Measurements from ENCODE around the gene GRK6. TPM values are rescaled to one million over a fixed set of nuclear protein-coding genes. Genes with fewer than 3 reads are reported as not detected.

Gene GRK6
- polyA plus RNA-seq, 1 of the 3 experiments (the other 2 are of a cell fraction), result 39.5 TPM

- Histone ChIP-seq H3K9me3 (no peaks in the 10 kb centered on the region), H2AFZ (ENCODE audit: low read depth) (no peak overlapping the region), H3K27ac (ENCODE audit: low read depth in 2 of 2, low read length in 1 of 2) (peak overlapping the region; percentile 61 to 91; a peak in 3 of 4 replicates), H3K36me3 (replicated peaks in 1 of 2; ENCODE audit: control insufficient read depth in 1 of 2, insufficient read depth in 2 of 2, low read length in 1 of 2) (peaks cover 13 to 22% of the 10 kb centered on the region in 2 experiments), H3K79me2 (ENCODE audit: insufficient read depth) (peaks cover 3% of the 10 kb centered on the region; the same call in 1 of the 2 replicates), H4K20me1 (ENCODE audit: insufficient read depth) (peaks cover 49% of the 10 kb centered on the region), H3K4me2 (peak overlapping the region; percentile 74; the same call in 1 of the 2 replicates), H3K9ac (no peak overlapping the region), H3K4me3 (ENCODE audit: low read depth in 2 of 2, low read length in 1 of 2) (peak overlapping the region; percentile 47 to 48; a peak in 2 of 4 replicates), H3F3A (replicated peaks; ENCODE audit: insufficient read depth) (peaks cover 33% of the 10 kb centered on the region), H3K4me1 (ENCODE audit: control insufficient read depth in 1 of 2, insufficient read depth in 2 of 2, low read depth in 1 of 2, low read length in 1 of 2) (peaks cover 19 to 83% of the 10 kb centered on the region in 2 experiments), H3K9me2 (no peaks in the 10 kb centered on the region), H3K27me3 (ENCODE audit: insufficient read depth) (no peaks in the 10 kb centered on the region)
- ChIA-PET CTCF (interaction anchor here (0.7 to 15.5 kb wide), 28 partner anchors 8 to 145 kb away, joined by 3 to 375 read pairs (median 6); partner anchors contain the start of genes DBN1, F12, GRK6 and PDLIM7), POLR2A (interaction anchor here (1.1 to 4.9 kb wide), 7 partner anchors 10 to 64 kb away, joined by 3 to 72 read pairs (median 7); no protein-coding TSS in a partner anchor)
- TF ChIP-seq FOXJ3 (CRISPR knock-in tag; IDR thresholded peaks at IDR 0.05) (no peak), FOXM1 (IDR thresholded peaks at IDR 0.05; ENCODE audit: low read depth) (no peak), EZH2phosphoT487 (IDR thresholded peaks at IDR 0.05; ENCODE audit: borderline replicate concordance, low read depth) (no peak), CTCF (IDR thresholded peaks at IDR 0.05) (no peak), TEAD4 (IDR thresholded peaks at IDR 0.05; ENCODE audit: borderline replicate concordance, insufficient read depth) (no peak), MEF2A (IDR thresholded peaks at IDR 0.05; ENCODE audit: borderline replicate concordance, low read depth) (no peak), FOSL2 (IDR thresholded peaks at IDR 0.05; ENCODE audit: borderline replicate concordance, low read depth) (no peak), GABPA (IDR thresholded peaks at IDR 0.05; ENCODE audit: low read depth) (no peak), PBX3 (IDR thresholded peaks at IDR 0.05) (no peak), MAX (IDR thresholded peaks at IDR 0.05; ENCODE audit: low read depth) (no peak), TCF12 (IDR thresholded peaks at IDR 0.05) (no peak), CHD2 (IDR thresholded peaks at IDR 0.05; ENCODE audit: low read length, partially characterized antibody) (no peak), RAD21 (IDR thresholded peaks at IDR 0.05; ENCODE audit: low read length) (no peak)
- no peak for DNase-seq
- WGBS (ENCODE audit: low lambda C conversion rate), result 41% methylated on average over 19 of the region's 31 CpGs
Observed at GRCh38 chr5:177453852-177454396, 27.4 kb downstream of the GRK6 start.
